IMR-90 (cell line): ENCODE measurements around the gene SLC8A1.

Experiments
- BHLHE40 ChIP-seq: fragments of 150-350 bp; IDR thresholded peaks from 2 replicates; pipeline ENCODE4 v1.6.1; 2016; ENCODE audit warnings: mild to moderate bottlenecking, low read depth, low read length
- CEBPB ChIP-seq: IDR thresholded peaks from 2 replicates; pipeline ENCODE4 v1.6.1; 2012; ENCODE audit warnings: low read depth, low read length, improper control_type of control experiment
- CHD1 ChIP-seq: IDR thresholded peaks from 2 replicates; pipeline ENCODE4 v1.6.1; 2012; ENCODE audit warnings: low read depth, low read length, improper control_type of control experiment
- MAFK ChIP-seq: IDR thresholded peaks from 2 replicates; pipeline ENCODE4 v1.6.1; 2012; ENCODE audit warnings: low read depth, low read length, improper control_type of control experiment
- MXI1 ChIP-seq: IDR thresholded peaks from 2 replicates; pipeline ENCODE4 v1.6.1; 2012; ENCODE audit warnings: low read depth, mild to moderate bottlenecking, low read length, moderate library complexity, borderline replicate concordance
- NFE2L2 ChIP-seq: fragments of 150-350 bp; IDR thresholded peaks from 2 replicates; pipeline ENCODE4 v1.6.1; 2016; ENCODE audit warnings: low read depth, mild to moderate bottlenecking, low read length
- POLR2A ChIP-seq: IDR thresholded peaks from 2 replicates; pipeline ENCODE4 v1.6.1; 2012; ENCODE audit warnings: mild to moderate bottlenecking, low read depth, low read length
- RAD21 ChIP-seq: IDR thresholded peaks from 2 replicates; pipeline ENCODE4 v1.6.1; 2012; ENCODE audit warnings: low read length, improper control_type of control experiment
- TF ChIP-seq, protein P1 (sequence below): conservative IDR thresholded peaks from 2 replicates; pipeline ENCODE4 v1.5.1; 2012; ENCODE audit warnings: mild to moderate bottlenecking, low read depth, low read length, improper control_type of control experiment
- TF ChIP-seq, protein P2 (sequence below): fragments of 150-350 bp; IDR thresholded peaks from 2 replicates; pipeline ENCODE4 v1.6.1; 2016; ENCODE audit warnings: low read depth, mild to moderate bottlenecking, low read length, moderate library complexity, borderline replicate concordance

- no peak for TF ChIP-seq CHD1
- TF ChIP-seq, protein P1, sequence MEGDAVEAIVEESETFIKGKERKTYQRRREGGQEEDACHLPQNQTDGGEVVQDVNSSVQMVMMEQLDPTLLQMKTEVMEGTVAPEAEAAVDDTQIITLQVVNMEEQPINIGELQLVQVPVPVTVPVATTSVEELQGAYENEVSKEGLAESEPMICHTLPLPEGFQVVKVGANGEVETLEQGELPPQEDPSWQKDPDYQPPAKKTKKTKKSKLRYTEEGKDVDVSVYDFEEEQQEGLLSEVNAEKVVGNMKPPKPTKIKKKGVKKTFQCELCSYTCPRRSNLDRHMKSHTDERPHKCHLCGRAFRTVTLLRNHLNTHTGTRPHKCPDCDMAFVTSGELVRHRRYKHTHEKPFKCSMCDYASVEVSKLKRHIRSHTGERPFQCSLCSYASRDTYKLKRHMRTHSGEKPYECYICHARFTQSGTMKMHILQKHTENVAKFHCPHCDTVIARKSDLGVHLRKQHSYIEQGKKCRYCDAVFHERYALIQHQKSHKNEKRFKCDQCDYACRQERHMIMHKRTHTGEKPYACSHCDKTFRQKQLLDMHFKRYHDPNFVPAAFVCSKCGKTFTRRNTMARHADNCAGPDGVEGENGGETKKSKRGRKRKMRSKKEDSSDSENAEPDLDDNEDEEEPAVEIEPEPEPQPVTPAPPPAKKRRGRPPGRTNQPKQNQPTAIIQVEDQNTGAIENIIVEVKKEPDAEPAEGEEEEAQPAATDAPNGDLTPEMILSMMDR: no peak
- no peak for TF ChIP-seq POLR2A
- TF ChIP-seq RAD21: no peak
- no peak for TF ChIP-seq CEBPB
- no peak for TF ChIP-seq MXI1
- TF ChIP-seq, protein P2, sequence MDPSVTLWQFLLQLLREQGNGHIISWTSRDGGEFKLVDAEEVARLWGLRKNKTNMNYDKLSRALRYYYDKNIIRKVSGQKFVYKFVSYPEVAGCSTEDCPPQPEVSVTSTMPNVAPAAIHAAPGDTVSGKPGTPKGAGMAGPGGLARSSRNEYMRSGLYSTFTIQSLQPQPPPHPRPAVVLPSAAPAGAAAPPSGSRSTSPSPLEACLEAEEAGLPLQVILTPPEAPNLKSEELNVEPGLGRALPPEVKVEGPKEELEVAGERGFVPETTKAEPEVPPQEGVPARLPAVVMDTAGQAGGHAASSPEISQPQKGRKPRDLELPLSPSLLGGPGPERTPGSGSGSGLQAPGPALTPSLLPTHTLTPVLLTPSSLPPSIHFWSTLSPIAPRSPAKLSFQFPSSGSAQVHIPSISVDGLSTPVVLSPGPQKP: no peak
- no peak for TF ChIP-seq BHLHE40
- TF ChIP-seq NFE2L2: no peak
- TF ChIP-seq MAFK: no peak
Measured at GRCh38 chr2:40396124-40396523, 55.8 kb downstream of the SLC8A1 start.
